Sigmoid colon (tissue), 4 donors: ENCODE data around the gene SMC4.

Source experiments
- EP300 ChIP-seq, 4 donors: sonication (generic); formaldehyde crosslinking; IDR thresholded peaks; one replicate each; pipeline ENCODE4 v1.6.1; 2017; ENCODE audit warnings: antibody characterized with exemption in 4 of 4
- POLR2AphosphoS5 ChIP-seq, 4 donors: sonication (generic); formaldehyde crosslinking; IDR thresholded peaks; one replicate each; pipeline ENCODE4 v1.6.1; 2017; ENCODE audit warnings: antibody characterized with exemption in 4 of 4
- TF ChIP-seq, protein P1 (sequence below), 4 experiments: fragments of 450-650 bp in 3 of 4; fragments of 200-600 bp in 1 of 4; IDR thresholded peaks; one replicate each; pipeline ENCODE4 v1.5.1; 2016 to 2019; ENCODE audit warnings: antibody characterized with exemption in 4 of 4, mild to moderate bottlenecking in 3 of 4, moderate library complexity in 2 of 4

DNA sequence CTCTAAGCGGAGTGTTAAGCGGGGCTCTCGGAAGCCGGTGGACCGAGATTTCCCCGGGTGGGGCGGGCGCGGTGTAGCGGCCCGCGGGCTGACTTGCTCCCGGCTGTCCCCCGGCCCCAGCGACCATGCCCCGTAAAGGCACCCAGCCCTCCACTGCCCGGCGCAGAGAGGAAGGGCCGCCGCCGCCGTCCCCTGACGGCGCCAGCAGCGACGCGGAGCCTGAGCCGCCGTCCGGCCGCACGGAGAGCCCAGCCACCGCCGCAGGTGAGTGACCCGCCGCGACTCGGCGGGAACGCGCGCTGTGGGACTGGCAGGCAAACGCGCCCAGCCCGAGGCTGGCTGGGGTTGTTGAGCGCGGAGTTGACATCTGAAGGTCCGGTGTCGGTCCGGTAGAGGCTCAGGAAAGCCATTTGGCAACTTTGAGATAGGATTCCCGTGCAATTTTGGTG is 1.3 kb downstream of the SMC4 start:
- TF ChIP-seq, protein P1, sequence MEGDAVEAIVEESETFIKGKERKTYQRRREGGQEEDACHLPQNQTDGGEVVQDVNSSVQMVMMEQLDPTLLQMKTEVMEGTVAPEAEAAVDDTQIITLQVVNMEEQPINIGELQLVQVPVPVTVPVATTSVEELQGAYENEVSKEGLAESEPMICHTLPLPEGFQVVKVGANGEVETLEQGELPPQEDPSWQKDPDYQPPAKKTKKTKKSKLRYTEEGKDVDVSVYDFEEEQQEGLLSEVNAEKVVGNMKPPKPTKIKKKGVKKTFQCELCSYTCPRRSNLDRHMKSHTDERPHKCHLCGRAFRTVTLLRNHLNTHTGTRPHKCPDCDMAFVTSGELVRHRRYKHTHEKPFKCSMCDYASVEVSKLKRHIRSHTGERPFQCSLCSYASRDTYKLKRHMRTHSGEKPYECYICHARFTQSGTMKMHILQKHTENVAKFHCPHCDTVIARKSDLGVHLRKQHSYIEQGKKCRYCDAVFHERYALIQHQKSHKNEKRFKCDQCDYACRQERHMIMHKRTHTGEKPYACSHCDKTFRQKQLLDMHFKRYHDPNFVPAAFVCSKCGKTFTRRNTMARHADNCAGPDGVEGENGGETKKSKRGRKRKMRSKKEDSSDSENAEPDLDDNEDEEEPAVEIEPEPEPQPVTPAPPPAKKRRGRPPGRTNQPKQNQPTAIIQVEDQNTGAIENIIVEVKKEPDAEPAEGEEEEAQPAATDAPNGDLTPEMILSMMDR (IDR thresholded peaks at IDR 0.05) = no peak
- TF ChIP-seq POLR2AphosphoS5 (IDR thresholded peaks at IDR 0.05) = no peak
- TF ChIP-seq EP300 (IDR thresholded peaks at IDR 0.05) = no peak
